Vagina (tissue), 2 donors: ENCODE results near the gene RYR2. TPM values are rescaled to one million over a fixed set of nuclear protein-coding genes. Genes with fewer than 3 reads are reported as not detected.

Source experiments
- DNase-seq, 2 donors: peaks; one replicate each; pipeline ENCODE4 v3.0.0-alpha.2; 2017; ENCODE audit errors: extremely low spot score in 2 of 2
- H3K27ac ChIP-seq: fragments of 200-600 bp; sonication (generic); one replicate; pipeline ENCODE4 v1.5.1; 2019
- H3K27me3 ChIP-seq: fragments of 200-600 bp; sonication (generic); one replicate; pipeline ENCODE4 v1.5.1; 2019
- H3K36me3 ChIP-seq, 2 donors: fragments of 200-600 bp; sonication (generic); one replicate each; pipeline ENCODE4 v1.5.1; 2017 to 2019
- H3K4me1 ChIP-seq: fragments of 200-600 bp; sonication (generic); one replicate; pipeline ENCODE4 v1.5.1; 2019
- H3K4me3 ChIP-seq, 2 donors: fragments of 200-600 bp; sonication (generic); 1 replicate in 1 of 2; 2 replicates in 1 of 2; pipeline ENCODE4 v1.5.1; 2016 to 2019
- H3K9me3 ChIP-seq: fragments of 200-600 bp; sonication (generic); one replicate; pipeline ENCODE4 v1.5.1; 2019
- CTCF ChIP-seq, 3 experiments: fragments of 450-650 bp in 2 of 3; fragments of 200-600 bp in 1 of 3; sonication (generic) in 1 of 3; IDR thresholded peaks; one replicate each; pipeline ENCODE4 v1.5.1; 2017 to 2019; ENCODE audit warnings: antibody characterized with exemption in 3 of 3, mild to moderate bottlenecking in 2 of 3, moderate library complexity in 2 of 3
- POLR2A ChIP-seq, 2 donors: fragments of 450-650 bp; IDR thresholded peaks; one replicate each; pipeline ENCODE4 v1.6.1; 2017; ENCODE audit warnings: antibody characterized with exemption in 2 of 2, mild to moderate bottlenecking in 2 of 2, moderate library complexity in 2 of 2
- POLR2AphosphoS5 ChIP-seq, 2 donors: sonication (generic); formaldehyde crosslinking; IDR thresholded peaks; one replicate each; pipeline ENCODE4 v1.9.0; 2017; ENCODE audit warnings: antibody characterized with exemption in 2 of 2, mild to moderate bottlenecking in 2 of 2, low read depth in 1 of 2; ENCODE audit not compliant: insufficient read depth in 1 of 2
- intact Hi-C: fragments of 100-400 bp; cut with DNase I; formaldehyde crosslinking; loops from one replicate; pipeline ENCODE4 v1.15.1; 2023
- total RNA-seq: library from RNA; depleted of rRNA; stranded (reverse); fragments of >200 nt; gene quantifications from one replicate; pipeline ENCODE4 v1.2.3, GENCODE V29; 2016

RYR2 gene
- total RNA-seq, 1 donor from 2014 or later = 1.5 TPM

GRCh38 chr1:237868817-237869600, 827.0 kb downstream of the RYR2 start:
- H3K4me3 ChIP-seq = no peak overlapping the region
- no peak for TF ChIP-seq POLR2A (IDR thresholded peaks at IDR 0.05)
- TF ChIP-seq CTCF (IDR thresholded peaks at IDR 0.05) = no peak
- no peak for TF ChIP-seq POLR2AphosphoS5 (IDR thresholded peaks at IDR 0.05; ENCODE audit: insufficient read depth in 1 of 2, low read depth in 1 of 2)
- no peaks in the 10 kb centered on the region for H3K9me3 ChIP-seq
- no peak for DNase-seq
- intact Hi-C loops = no loop called here
- H3K27ac ChIP-seq = no peak overlapping the region
- no peaks in the 10 kb centered on the region for H3K36me3 ChIP-seq
- H3K27me3 ChIP-seq = no peaks in the 10 kb centered on the region
- no peaks in the 10 kb centered on the region for H3K4me1 ChIP-seq

GRCh38 chr1:237873487-237874211, 831.7 kb downstream of the RYR2 start:
- DNase-seq = no peak
- Histone ChIP-seq H3K4me1 (no peaks in the 10 kb centered on the region), H3K27me3 (no peaks in the 10 kb centered on the region), H3K27ac (no peak overlapping the region), H3K4me3 (no peak overlapping the region), H3K36me3 (no peaks in the 10 kb centered on the region), H3K9me3 (no peaks in the 10 kb centered on the region)
- TF ChIP-seq CTCF (IDR thresholded peaks at IDR 0.05) = no peak
- TF ChIP-seq POLR2AphosphoS5 (IDR thresholded peaks at IDR 0.05; ENCODE audit: insufficient read depth in 1 of 2, low read depth in 1 of 2) = no peak
- no peak for TF ChIP-seq POLR2A (IDR thresholded peaks at IDR 0.05)
- intact Hi-C loops = no loop called here

- no peaks in the 10 kb centered on the region for H3K27me3 ChIP-seq
- no peak overlapping the region for H3K4me3 ChIP-seq
- H3K36me3 ChIP-seq = no peaks in the 10 kb centered on the region
- DNase-seq = no peak
- TF ChIP-seq POLR2AphosphoS5 (IDR thresholded peaks at IDR 0.05; ENCODE audit: insufficient read depth in 1 of 2, low read depth in 1 of 2) (no peak), CTCF (IDR thresholded peaks at IDR 0.05) (no peak), POLR2A (IDR thresholded peaks at IDR 0.05) (no peak)
- no peaks in the 10 kb centered on the region for H3K4me1 ChIP-seq
- intact Hi-C loops = no loop called here
- no peak overlapping the region for H3K27ac ChIP-seq
- no peaks in the 10 kb centered on the region for H3K9me3 ChIP-seq
Observed at GRCh38 chr1:237875291-237875690, 833.3 kb downstream of the RYR2 start.

GRCh38 chr1:237877631-237878030, 835.6 kb downstream of the RYR2 start:
- Histone ChIP-seq H3K27me3 (no peaks in the 10 kb centered on the region), H3K4me1 (no peaks in the 10 kb centered on the region), H3K4me3 (no peak overlapping the region), H3K9me3 (no peaks in the 10 kb centered on the region), H3K27ac (no peak overlapping the region), H3K36me3 (no peaks in the 10 kb centered on the region)
- TF ChIP-seq CTCF (IDR thresholded peaks at IDR 0.05) = no peak
- TF ChIP-seq POLR2AphosphoS5 (IDR thresholded peaks at IDR 0.05; ENCODE audit: insufficient read depth in 1 of 2, low read depth in 1 of 2) = no peak
- no peak for TF ChIP-seq POLR2A (IDR thresholded peaks at IDR 0.05)
- intact Hi-C loops = no loop called here
- no peak for DNase-seq

- Histone ChIP-seq H3K4me3 (no peak overlapping the region), H3K4me1 (no peaks in the 10 kb centered on the region), H3K9me3 (no peaks in the 10 kb centered on the region), H3K27ac (no peak overlapping the region), H3K36me3 (no peaks in the 10 kb centered on the region), H3K27me3 (no peaks in the 10 kb centered on the region)
- DNase-seq = no peak
- TF ChIP-seq CTCF (IDR thresholded peaks at IDR 0.05) (no peak), POLR2AphosphoS5 (IDR thresholded peaks at IDR 0.05; ENCODE audit: insufficient read depth in 1 of 2, low read depth in 1 of 2) (no peak), POLR2A (IDR thresholded peaks at IDR 0.05) (no peak)
- intact Hi-C loops = no loop called here
Observed at GRCh38 chr1:237878406-237878805, 836.4 kb downstream of the RYR2 start.
